Measurements from ENCODE around the gene TNIP1. TPM values are rescaled to one million over a fixed set of nuclear protein-coding genes. Genes with fewer than 3 reads are reported as not detected.

Gene TNIP1
- total RNA-seq, 1 donor from 2014 or later, result 63.6 TPM

DNA sequence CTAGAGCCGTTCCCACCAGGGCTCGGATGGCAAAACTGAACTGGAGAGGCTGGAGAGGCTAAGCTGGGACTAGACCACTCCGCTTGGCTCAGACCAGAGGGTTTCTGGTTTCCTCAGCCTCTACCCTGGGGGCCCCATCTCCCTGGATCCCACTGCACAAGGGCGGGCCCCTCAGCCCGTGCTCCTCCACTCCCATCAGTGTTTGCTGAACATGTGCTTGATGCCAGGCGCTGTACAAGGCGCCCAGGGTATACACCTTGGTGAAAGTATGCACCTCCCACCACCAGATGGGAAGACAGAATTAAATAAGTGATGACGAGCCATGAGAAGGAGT, 42.5 kb downstream of the TNIP1 start:
- Mint-ChIP-seq H3K4me1 (ENCODE audit: unreplicated experiment) (no peaks in the 10 kb centered on the region), H3K27ac (no peak overlapping the region), H3K9me3 (no peaks in the 10 kb centered on the region), H3K36me3 (peaks cover 33% of the 10 kb centered on the region), H3K27me3 (no peaks in the 10 kb centered on the region), H3K4me3 (no peak overlapping the region)
- no peak for DNase-seq (ENCODE audit: extremely low spot score, unreplicated experiment)
- TF ChIP-seq, protein P1, sequence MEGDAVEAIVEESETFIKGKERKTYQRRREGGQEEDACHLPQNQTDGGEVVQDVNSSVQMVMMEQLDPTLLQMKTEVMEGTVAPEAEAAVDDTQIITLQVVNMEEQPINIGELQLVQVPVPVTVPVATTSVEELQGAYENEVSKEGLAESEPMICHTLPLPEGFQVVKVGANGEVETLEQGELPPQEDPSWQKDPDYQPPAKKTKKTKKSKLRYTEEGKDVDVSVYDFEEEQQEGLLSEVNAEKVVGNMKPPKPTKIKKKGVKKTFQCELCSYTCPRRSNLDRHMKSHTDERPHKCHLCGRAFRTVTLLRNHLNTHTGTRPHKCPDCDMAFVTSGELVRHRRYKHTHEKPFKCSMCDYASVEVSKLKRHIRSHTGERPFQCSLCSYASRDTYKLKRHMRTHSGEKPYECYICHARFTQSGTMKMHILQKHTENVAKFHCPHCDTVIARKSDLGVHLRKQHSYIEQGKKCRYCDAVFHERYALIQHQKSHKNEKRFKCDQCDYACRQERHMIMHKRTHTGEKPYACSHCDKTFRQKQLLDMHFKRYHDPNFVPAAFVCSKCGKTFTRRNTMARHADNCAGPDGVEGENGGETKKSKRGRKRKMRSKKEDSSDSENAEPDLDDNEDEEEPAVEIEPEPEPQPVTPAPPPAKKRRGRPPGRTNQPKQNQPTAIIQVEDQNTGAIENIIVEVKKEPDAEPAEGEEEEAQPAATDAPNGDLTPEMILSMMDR (conservative IDR thresholded peaks at IDR 0.05), result no peak

DNA sequence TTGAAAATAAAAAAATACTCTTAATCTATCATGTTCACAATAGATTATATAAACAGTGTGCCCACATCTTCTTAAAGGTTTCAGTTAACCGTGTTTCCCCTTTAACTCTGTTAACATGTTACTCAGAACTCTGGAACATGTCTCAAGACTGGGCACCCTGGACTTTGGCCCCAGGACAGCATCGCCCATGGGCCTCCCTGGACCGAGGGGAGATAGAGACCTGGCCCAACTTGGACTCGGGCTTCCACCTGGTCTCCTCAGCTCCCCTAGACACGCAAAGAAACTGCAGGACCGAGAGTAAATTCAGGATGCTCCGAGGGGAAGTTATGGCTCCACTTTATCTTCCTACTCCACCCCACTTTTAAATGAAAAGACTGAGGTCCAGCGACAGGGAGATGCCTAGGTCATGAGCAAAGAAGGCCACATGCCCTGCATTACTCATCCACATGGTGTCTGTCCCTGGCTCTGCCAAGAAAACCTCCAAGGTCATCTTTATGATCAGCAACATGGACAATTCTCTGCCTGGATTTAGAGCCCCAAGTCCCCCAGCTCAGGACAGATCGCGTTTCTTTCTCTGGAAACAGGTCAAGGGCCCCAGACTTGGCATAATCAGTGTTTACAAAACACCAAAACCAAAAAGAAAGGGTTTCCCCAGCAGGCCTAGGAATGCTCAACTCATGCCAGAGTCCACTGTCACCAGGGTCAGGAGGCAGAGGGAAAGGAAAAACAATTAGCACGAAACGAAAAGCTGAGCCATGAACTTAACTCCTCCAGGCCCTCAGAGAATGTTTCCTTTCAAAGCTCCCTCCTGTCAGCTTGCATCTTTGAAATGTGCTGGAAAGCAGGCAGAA, 43.0 kb downstream of the TNIP1 start:
- Mint-ChIP-seq H3K4me3 (no peak overlapping the region), H3K27me3 (no peaks in the 10 kb centered on the region), H3K27ac (no peak overlapping the region), H3K4me1 (ENCODE audit: unreplicated experiment) (no peaks in the 10 kb centered on the region), H3K36me3 (peaks cover 32% of the 10 kb centered on the region), H3K9me3 (no peaks in the 10 kb centered on the region)
- TF ChIP-seq, protein P1 (conservative IDR thresholded peaks at IDR 0.05), result no peak
- DNase-seq (ENCODE audit: extremely low spot score, unreplicated experiment), result no peak

DNA sequence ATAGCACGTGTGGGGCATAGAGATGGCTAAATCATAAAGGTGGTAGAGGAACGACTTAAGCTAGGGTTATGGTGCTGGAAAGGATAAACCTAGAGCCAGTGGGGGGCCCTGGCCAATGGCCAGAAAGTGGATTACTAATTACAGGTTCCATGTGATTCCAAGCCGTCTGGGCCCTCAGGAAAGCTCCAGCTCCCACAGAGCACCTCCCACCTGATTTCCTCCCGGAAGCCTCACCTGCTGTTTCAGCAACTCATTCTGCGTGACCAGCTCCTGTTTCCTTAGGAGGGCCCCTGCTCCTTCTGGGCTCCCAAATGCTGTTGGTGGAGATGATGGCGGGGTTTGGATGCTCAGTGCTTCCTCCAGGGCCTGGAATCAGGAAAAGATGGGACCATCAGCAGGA, 44.3 kb downstream of the TNIP1 start:
- TF ChIP-seq, protein P1 (conservative IDR thresholded peaks at IDR 0.05), result no peak
- H3K27me3 Mint-ChIP-seq, result no peaks in the 10 kb centered on the region
- H3K36me3 Mint-ChIP-seq, result peaks cover 37% of the 10 kb centered on the region
- H3K4me3 Mint-ChIP-seq, result no peak overlapping the region
- DNase-seq (ENCODE audit: extremely low spot score, unreplicated experiment), result no peak
- H3K9me3 Mint-ChIP-seq, result no peaks in the 10 kb centered on the region
- H3K4me1 Mint-ChIP-seq (ENCODE audit: unreplicated experiment), result no peaks in the 10 kb centered on the region
- no peak overlapping the region for H3K27ac Mint-ChIP-seq

DNA sequence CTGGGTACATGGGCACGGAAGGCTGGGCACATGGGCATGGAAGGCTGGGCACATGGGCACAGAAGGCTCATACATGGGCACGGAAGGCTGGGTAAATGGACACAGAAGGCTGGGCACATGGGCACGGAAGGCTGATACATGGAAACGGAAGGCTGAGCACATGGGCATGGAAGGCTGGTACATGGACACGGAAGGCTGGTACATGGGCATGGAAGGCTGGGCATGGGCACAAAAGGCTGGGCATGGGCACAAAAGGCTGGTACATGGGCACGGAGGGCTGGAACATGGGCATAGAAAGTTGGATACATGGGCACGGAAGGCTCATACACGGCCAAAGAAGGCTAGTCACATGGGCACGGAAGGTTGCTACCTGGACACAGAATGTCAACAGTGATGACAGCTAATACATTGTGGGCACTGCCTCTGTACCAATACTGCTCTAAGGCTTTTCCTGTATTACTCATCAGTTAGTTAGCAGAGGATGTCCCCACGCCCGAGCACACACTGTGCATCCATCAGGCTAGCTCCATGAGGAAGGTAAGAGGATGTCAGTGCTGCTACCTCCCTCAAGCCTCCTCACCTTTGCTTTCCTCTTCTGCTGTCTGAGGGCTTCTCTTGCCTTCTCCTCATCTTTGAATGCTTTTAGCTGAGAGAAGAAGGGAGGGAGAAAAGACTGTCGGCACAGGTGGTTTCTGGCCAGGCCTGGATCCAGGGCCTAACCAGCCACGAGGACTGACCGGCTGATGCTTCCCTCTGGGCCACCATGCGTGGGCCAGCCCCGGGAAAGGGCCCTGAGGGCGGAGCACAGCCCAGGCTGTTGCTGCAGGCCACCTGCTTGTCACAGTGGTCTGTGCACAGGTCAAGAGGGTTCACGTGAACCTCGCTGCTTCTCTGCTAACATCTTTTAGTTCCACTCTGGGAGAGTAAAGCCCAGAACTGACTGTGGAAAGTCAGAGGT, 46.1 kb downstream of the TNIP1 start:
- no peaks in the 10 kb centered on the region for H3K27me3 Mint-ChIP-seq
- no peak for DNase-seq (ENCODE audit: extremely low spot score, unreplicated experiment)
- H3K4me3 Mint-ChIP-seq, result no peak overlapping the region
- H3K27ac Mint-ChIP-seq, result no peak overlapping the region
- no peaks in the 10 kb centered on the region for H3K4me1 Mint-ChIP-seq (ENCODE audit: unreplicated experiment)
- H3K36me3 Mint-ChIP-seq, result peaks cover 44% of the 10 kb centered on the region
- H3K9me3 Mint-ChIP-seq, result no peaks in the 10 kb centered on the region
- TF ChIP-seq, protein P1 (conservative IDR thresholded peaks at IDR 0.05), result no peak

DNA sequence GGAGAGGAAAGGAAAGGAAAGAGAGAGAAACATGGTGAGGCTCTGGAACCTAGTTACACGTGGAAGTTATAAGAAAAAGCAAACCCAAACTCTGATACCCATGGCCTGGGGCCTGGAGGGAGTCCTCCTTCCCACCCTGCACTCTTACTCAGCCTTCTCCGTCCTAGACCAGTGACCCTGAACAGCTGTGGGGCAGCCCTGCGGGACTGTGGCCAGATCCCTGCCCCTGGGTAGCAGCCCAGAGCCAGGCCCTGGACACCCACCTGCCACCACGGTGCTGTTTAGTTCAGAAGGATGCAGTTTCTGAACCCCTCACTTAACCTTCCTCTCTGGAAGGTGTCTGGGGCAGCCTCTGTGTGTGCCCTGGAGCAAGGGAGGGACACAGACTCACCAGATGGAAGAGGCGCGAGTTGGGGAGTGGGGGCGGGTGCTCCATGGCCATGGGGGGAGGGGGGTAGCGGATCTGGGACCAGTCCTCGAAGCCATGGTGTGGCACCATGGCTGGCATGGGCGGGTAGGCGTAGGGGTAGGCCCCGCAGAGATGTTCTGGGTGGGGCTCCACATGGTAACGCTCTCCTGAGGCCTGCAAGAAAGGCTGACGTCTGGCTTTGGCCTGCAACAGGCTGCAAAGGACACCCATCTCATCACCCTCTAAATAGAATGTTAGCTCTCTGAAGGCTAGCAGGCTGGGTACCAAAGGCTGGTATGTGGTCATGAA, 47.5 kb downstream of the TNIP1 start:
- TF ChIP-seq, protein P1 (conservative IDR thresholded peaks at IDR 0.05), result no peak
- no peaks in the 10 kb centered on the region for H3K27me3 Mint-ChIP-seq
- no peak for DNase-seq (ENCODE audit: extremely low spot score, unreplicated experiment)
- no peaks in the 10 kb centered on the region for H3K9me3 Mint-ChIP-seq
- H3K4me1 Mint-ChIP-seq (ENCODE audit: unreplicated experiment), result no peaks in the 10 kb centered on the region
- no peak overlapping the region for H3K4me3 Mint-ChIP-seq
- H3K36me3 Mint-ChIP-seq, result peaks cover 43% of the 10 kb centered on the region
- H3K27ac Mint-ChIP-seq, result no peak overlapping the region

All from type B pancreatic cell (in vitro differentiated cells).